ENCODE results near the gene GMPPB.
"Not testable (repeated sequence)": the region's sequence is repeated elsewhere in the genome, so short reads cannot be mapped to it uniquely, and the experiment has no call there.

The GMPPB gene

DNA sequence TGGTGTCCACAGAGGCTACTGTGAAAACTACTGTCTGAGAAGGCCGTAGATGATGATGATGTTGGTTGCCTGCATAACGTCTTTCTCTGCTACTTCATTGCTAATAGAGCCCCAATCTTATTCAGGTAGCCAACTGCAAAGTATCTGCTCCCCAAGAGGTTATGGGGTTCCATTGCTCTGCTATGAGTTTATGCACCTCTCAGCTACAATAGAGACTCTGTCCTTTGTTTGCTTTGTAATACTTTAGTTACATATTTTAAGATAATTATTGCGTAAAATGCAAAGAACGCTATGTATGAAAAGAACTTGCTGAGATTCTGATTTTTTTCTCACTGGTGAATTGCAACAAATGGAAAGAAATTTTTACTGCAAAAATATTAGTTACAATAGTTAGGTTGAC, 27.8 kb upstream of the GMPPB start:
- Histone ChIP-seq H3K79me2 (ENCODE audit: control insufficient read depth, insufficient read depth, low read length) (peaks cover 10% of the 10 kb centered on the region), H3K23ac (ENCODE audit: low read length) (no peak overlapping the region), H3K18ac (ENCODE audit: low read length) (no peak overlapping the region), H4K8ac (ENCODE audit: low read depth, low read length) (no peak overlapping the region), H3K4me3 (ENCODE audit: low read length) (no peak overlapping the region), H3K4me2 (ENCODE audit: low read length) (no peak overlapping the region), H2BK5ac (ENCODE audit: low read length) (no peak overlapping the region), H2BK15ac (replicated peaks; ENCODE audit: low read depth) (no peak overlapping the region), H4K5ac (ENCODE audit: low read length) (no peak overlapping the region), H3K4ac (ENCODE audit: low read depth, low read length) (no peak overlapping the region), H3K56ac (ENCODE audit: low read length) (no peak overlapping the region), H2BK120ac (ENCODE audit: low read depth, low read length) (no peak overlapping the region), H3K27ac (ENCODE audit: low read depth, low read length) (no peak overlapping the region), H3K4me1 (ENCODE audit: control insufficient read depth, low read depth, low read length) (no peaks in the 10 kb centered on the region), H3K27me3 (ENCODE audit: insufficient read depth, low read length, poor library complexity) (no peaks in the 10 kb centered on the region), H2AK5ac (ENCODE audit: low read length) (no peak overlapping the region), H3K36me3 (ENCODE audit: control insufficient read depth, insufficient read depth, low read length) (peaks cover 3% of the 10 kb centered on the region), H3K79me1 (ENCODE audit: low read length) (peaks cover 11% of the 10 kb centered on the region), H3K9ac (ENCODE audit: low read length) (no peak overlapping the region)
- DNase-seq = no peak
- no CpG with 5 or more reads among the region's 4 CpGs for WGBS (ENCODE audit: extremely low coverage, insufficient coverage, low lambda C conversion rate)

DNA sequence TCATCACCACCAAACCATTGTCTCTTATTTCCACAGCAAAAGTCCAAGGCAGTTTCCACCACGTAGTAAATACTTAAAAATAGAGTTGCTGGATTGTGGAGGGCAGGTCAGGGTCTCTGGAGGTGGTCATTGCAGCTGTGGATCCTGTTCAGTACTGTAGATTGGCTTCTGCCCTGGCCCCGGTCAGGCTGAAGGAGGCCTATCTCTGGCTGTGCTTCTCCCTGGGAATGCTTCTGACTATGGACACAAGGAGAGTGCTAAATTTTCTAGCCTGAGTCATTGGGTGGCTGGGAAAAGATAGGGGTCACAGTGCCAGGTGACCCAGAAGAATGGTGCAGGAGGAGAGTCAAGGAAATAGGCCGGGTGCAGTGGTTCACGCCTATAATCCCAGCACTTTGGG, 26.3 kb upstream of the GMPPB start:
- H2BK120ac ChIP-seq (ENCODE audit: low read depth, low read length) = no peak overlapping the region
- H2BK15ac ChIP-seq (replicated peaks; ENCODE audit: low read depth) = no peak overlapping the region
- no peak for DNase-seq
- no peak overlapping the region for H3K9ac ChIP-seq (ENCODE audit: low read length)
- H4K5ac ChIP-seq (ENCODE audit: low read length) = no peak overlapping the region
- H3K18ac ChIP-seq (ENCODE audit: low read length) = no peak overlapping the region
- peaks cover 10% of the 10 kb centered on the region for H3K79me1 ChIP-seq (ENCODE audit: low read length)
- no peak overlapping the region for H3K56ac ChIP-seq (ENCODE audit: low read length)
- H3K27ac ChIP-seq (ENCODE audit: low read depth, low read length) = no peak overlapping the region
- H3K4me3 ChIP-seq (ENCODE audit: low read length) = no peak overlapping the region
- no peak overlapping the region for H3K4me2 ChIP-seq (ENCODE audit: low read length)
- H3K36me3 ChIP-seq (ENCODE audit: control insufficient read depth, insufficient read depth, low read length) = peaks cover 4% of the 10 kb centered on the region
- peaks cover 10% of the 10 kb centered on the region for H3K79me2 ChIP-seq (ENCODE audit: control insufficient read depth, insufficient read depth, low read length)
- H3K4me1 ChIP-seq (ENCODE audit: control insufficient read depth, low read depth, low read length) = no peaks in the 10 kb centered on the region
- H2BK5ac ChIP-seq (ENCODE audit: low read length) = no peak overlapping the region
- H2AK5ac ChIP-seq (ENCODE audit: low read length) = no peak overlapping the region
- no peak overlapping the region for H4K8ac ChIP-seq (ENCODE audit: low read depth, low read length)
- no peak overlapping the region for H3K4ac ChIP-seq (ENCODE audit: low read depth, low read length)
- no peaks in the 10 kb centered on the region for H3K27me3 ChIP-seq (ENCODE audit: insufficient read depth, low read length, poor library complexity)
- H3K23ac ChIP-seq (ENCODE audit: low read length) = no peak overlapping the region
- WGBS (ENCODE audit: extremely low coverage, insufficient coverage, low lambda C conversion rate) = no CpG with 5 or more reads among the region's 4 CpGs

DNA sequence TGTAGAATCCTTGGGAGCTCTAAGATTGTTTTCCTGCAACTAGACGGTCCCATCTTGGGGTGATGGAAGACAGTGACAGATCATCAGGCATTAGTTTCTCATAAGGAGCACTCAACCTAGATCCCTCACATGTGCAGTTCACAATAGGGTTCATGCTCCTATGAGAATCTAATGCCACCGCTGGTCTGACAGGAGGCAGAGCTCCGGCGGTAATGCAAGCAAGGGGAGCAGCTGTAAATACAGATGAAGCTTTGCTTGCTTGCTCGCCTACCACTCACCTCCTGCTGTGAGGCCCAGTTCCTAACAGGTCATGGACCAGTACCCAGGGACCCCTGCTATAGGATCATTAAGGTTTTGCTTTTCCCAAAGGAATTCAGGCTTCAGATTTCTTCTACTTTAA, 25.1 kb upstream of the GMPPB start:
- H3K79me1 ChIP-seq (ENCODE audit: low read length); H3K4ac ChIP-seq (ENCODE audit: low read depth, low read length); H3K27me3 ChIP-seq (ENCODE audit: insufficient read depth, low read length, poor library complexity); H2AK5ac ChIP-seq (ENCODE audit: low read length); H3K4me1 ChIP-seq (ENCODE audit: control insufficient read depth, low read depth, low read length); H3K18ac ChIP-seq (ENCODE audit: low read length); H3K36me3 ChIP-seq (ENCODE audit: control insufficient read depth, insufficient read depth, low read length); H2BK5ac ChIP-seq (ENCODE audit: low read length); H3K4me2 ChIP-seq (ENCODE audit: low read length); H3K79me2 ChIP-seq (ENCODE audit: control insufficient read depth, insufficient read depth, low read length); H4K5ac ChIP-seq (ENCODE audit: low read length); H3K27ac ChIP-seq (ENCODE audit: low read depth, low read length); H4K8ac ChIP-seq (ENCODE audit: low read depth, low read length); H2BK120ac ChIP-seq (ENCODE audit: low read depth, low read length); H2BK15ac ChIP-seq (replicated peaks; ENCODE audit: low read depth); DNase-seq; H3K56ac ChIP-seq (ENCODE audit: low read length); H3K9ac ChIP-seq (ENCODE audit: low read length); H3K23ac ChIP-seq (ENCODE audit: low read length); H3K4me3 ChIP-seq (ENCODE audit: low read length): not testable (repeated sequence)
- WGBS (ENCODE audit: extremely low coverage, insufficient coverage, low lambda C conversion rate) = no CpG with 5 or more reads among the region's 5 CpGs

DNA sequence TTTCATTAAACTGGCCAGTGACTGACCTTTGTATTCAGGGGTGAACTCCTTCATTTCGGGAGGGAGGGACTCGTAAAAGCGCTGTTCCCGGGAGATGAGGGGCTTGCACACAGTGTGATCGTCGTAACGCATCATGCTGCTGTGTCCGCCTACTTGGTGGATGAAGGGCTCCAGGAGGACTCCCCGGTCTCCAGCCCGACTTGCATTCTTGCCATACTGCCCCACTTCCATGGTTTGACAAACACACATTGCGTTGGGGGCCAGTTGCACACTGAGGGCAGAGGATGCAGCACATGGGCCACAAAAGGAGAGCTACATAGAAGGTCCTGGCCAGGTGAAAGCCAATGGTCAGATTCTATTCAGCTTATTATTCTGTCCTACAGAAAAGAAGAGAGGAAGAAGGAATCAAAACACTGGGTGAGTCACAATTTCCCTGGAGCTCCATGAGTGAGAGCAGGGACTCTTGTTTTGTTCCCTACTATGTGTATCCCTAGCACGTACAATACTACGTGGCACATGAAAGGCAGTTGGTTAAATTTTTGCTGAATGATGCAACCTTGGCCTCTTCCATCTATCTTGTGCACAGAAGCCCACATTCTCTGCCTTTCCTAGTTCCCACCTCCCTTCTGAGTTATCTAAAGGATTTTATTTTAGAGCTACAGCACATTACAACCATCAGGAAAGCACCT, 24.2 kb upstream of the GMPPB start:
- H3K9ac ChIP-seq (ENCODE audit: low read length) = no peak overlapping the region
- no peaks in the 10 kb centered on the region for H3K4me1 ChIP-seq (ENCODE audit: control insufficient read depth, low read depth, low read length)
- H3K36me3 ChIP-seq (ENCODE audit: control insufficient read depth, insufficient read depth, low read length) = peaks cover 4% of the 10 kb centered on the region
- no peak overlapping the region for H3K18ac ChIP-seq (ENCODE audit: low read length)
- H2BK120ac ChIP-seq (ENCODE audit: low read depth, low read length) = no peak overlapping the region
- no peak overlapping the region for H4K8ac ChIP-seq (ENCODE audit: low read depth, low read length)
- no peak overlapping the region for H3K4ac ChIP-seq (ENCODE audit: low read depth, low read length)
- H3K79me1 ChIP-seq (ENCODE audit: low read length) = peaks cover 7% of the 10 kb centered on the region
- no peaks in the 10 kb centered on the region for H3K27me3 ChIP-seq (ENCODE audit: insufficient read depth, low read length, poor library complexity)
- no peak overlapping the region for H2BK5ac ChIP-seq (ENCODE audit: low read length)
- H3K27ac ChIP-seq (ENCODE audit: low read depth, low read length) = no peak overlapping the region
- no peak overlapping the region for H3K56ac ChIP-seq (ENCODE audit: low read length)
- no peak overlapping the region for H3K23ac ChIP-seq (ENCODE audit: low read length)
- H2BK15ac ChIP-seq (replicated peaks; ENCODE audit: low read depth) = no peak overlapping the region
- H2AK5ac ChIP-seq (ENCODE audit: low read length) = no peak overlapping the region
- WGBS (ENCODE audit: extremely low coverage, insufficient coverage, low lambda C conversion rate) = no CpG with 5 or more reads among the region's 13 CpGs
- peaks cover 3% of the 10 kb centered on the region for H3K79me2 ChIP-seq (ENCODE audit: control insufficient read depth, insufficient read depth, low read length)
- no peak for DNase-seq
- H3K4me3 ChIP-seq (ENCODE audit: low read length) = no peak overlapping the region
- no peak overlapping the region for H3K4me2 ChIP-seq (ENCODE audit: low read length)
- H4K5ac ChIP-seq (ENCODE audit: low read length) = no peak overlapping the region

DNA sequence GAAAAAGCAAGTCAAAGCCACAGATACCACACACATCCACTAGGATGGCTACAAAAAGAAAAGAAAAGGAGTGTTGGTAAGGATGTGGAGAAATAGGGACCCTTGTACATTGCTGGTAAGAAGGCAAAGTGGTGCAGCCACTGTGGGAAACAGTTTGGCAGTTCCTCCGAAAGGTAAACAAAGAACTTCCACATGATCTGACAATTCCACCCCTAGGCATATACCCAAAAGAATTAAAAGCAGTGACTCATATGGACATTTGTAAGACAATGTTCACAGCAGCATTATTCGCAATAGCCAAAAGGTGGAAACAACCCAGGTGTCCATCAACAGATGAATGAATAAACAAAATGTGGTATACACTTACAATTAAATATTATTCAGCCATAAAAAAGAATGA, 22.2 kb upstream of the GMPPB start:
- Histone ChIP-seq H3K27ac (ENCODE audit: low read depth, low read length) (no peak overlapping the region), H3K56ac (ENCODE audit: low read length) (no peak overlapping the region), H3K4ac (ENCODE audit: low read depth, low read length) (no peak overlapping the region), H3K4me3 (ENCODE audit: low read length) (no peak overlapping the region), H3K79me2 (ENCODE audit: control insufficient read depth, insufficient read depth, low read length) (peaks cover 3% of the 10 kb centered on the region), H3K23ac (ENCODE audit: low read length) (no peak overlapping the region), H4K5ac (ENCODE audit: low read length) (no peak overlapping the region), H3K79me1 (ENCODE audit: low read length) (peaks cover 6% of the 10 kb centered on the region), H3K4me2 (ENCODE audit: low read length) (no peak overlapping the region), H2BK120ac (ENCODE audit: low read depth, low read length) (no peak overlapping the region), H3K18ac (ENCODE audit: low read length) (no peak overlapping the region), H3K9ac (ENCODE audit: low read length) (no peak overlapping the region), H2AK5ac (ENCODE audit: low read length) (no peak overlapping the region), H3K4me1 (ENCODE audit: control insufficient read depth, low read depth, low read length) (no peaks in the 10 kb centered on the region), H2BK15ac (replicated peaks; ENCODE audit: low read depth) (no peak overlapping the region), H3K27me3 (ENCODE audit: insufficient read depth, low read length, poor library complexity) (no peaks in the 10 kb centered on the region), H3K36me3 (ENCODE audit: control insufficient read depth, insufficient read depth, low read length) (peaks cover 4% of the 10 kb centered on the region), H2BK5ac (ENCODE audit: low read length) (no peak overlapping the region), H4K8ac (ENCODE audit: low read depth, low read length) (no peak overlapping the region)
- no CpG with 5 or more reads among the region's 2 CpGs for WGBS (ENCODE audit: extremely low coverage, insufficient coverage, low lambda C conversion rate)
- no peak for DNase-seq

DNA sequence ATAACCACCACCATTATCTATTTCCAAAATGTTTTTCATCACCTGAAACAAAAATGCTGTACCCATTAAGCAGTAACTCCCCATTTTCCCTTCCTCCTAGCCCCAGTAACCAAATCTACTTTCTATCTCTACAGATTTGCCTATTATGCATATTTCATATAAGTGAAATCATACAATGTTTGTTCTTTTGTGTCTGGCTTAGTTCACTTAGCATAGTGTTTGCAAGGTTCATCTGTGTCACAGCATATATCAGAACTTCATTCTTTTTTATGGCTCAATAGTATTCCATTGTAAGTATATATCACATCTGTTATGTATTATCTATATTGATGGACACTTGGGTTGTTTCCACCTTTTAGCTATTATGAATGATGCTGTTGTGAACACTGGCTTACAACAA, 16.7 kb upstream of the GMPPB start:
- H3K27me3 ChIP-seq (ENCODE audit: insufficient read depth, low read length, poor library complexity) = no peaks in the 10 kb centered on the region
- no peak overlapping the region for H4K5ac ChIP-seq (ENCODE audit: low read length)
- H3K79me2 ChIP-seq (ENCODE audit: control insufficient read depth, insufficient read depth, low read length) = no peaks in the 10 kb centered on the region
- no peak overlapping the region for H2AK5ac ChIP-seq (ENCODE audit: low read length)
- no peak overlapping the region for H3K23ac ChIP-seq (ENCODE audit: low read length)
- no peak overlapping the region for H2BK15ac ChIP-seq (replicated peaks; ENCODE audit: low read depth)
- H3K79me1 ChIP-seq (ENCODE audit: low read length) = peaks cover 2% of the 10 kb centered on the region
- no peak overlapping the region for H3K27ac ChIP-seq (ENCODE audit: low read depth, low read length)
- no peak overlapping the region for H4K8ac ChIP-seq (ENCODE audit: low read depth, low read length)
- no peak for DNase-seq
- H2BK120ac ChIP-seq (ENCODE audit: low read depth, low read length) = no peak overlapping the region
- no peak overlapping the region for H2BK5ac ChIP-seq (ENCODE audit: low read length)
- H3K4me1 ChIP-seq (ENCODE audit: control insufficient read depth, low read depth, low read length) = no peaks in the 10 kb centered on the region
- peaks cover 7% of the 10 kb centered on the region for H3K36me3 ChIP-seq (ENCODE audit: control insufficient read depth, insufficient read depth, low read length)
- no peak overlapping the region for H3K4me3 ChIP-seq (ENCODE audit: low read length)
- no peak overlapping the region for H3K4ac ChIP-seq (ENCODE audit: low read depth, low read length)
- H3K9ac ChIP-seq (ENCODE audit: low read length) = no peak overlapping the region
- no peak overlapping the region for H3K56ac ChIP-seq (ENCODE audit: low read length)
- no peak overlapping the region for H3K4me2 ChIP-seq (ENCODE audit: low read length)
- no peak overlapping the region for H3K18ac ChIP-seq (ENCODE audit: low read length)
